Peyer's patch (tissue), 4 donors: Measurements from ENCODE around the gene FKBP10.

Source experiments
- CTCF ChIP-seq, 6 experiments: fragments of 450-650 bp in 4 of 6; fragments of 200-600 bp in 2 of 6; sonication (generic) in 1 of 6; IDR thresholded peaks; one replicate each; pipeline ENCODE4 v1.5.1; 2017 to 2019; ENCODE audit warnings: antibody characterized with exemption in 6 of 6, mild to moderate bottlenecking in 3 of 6, moderate library complexity in 1 of 6
- POLR2A ChIP-seq, 2 donors: fragments of 450-650 bp; IDR thresholded peaks; one replicate each; pipeline ENCODE4 v1.5.1; 2017; ENCODE audit warnings: antibody characterized with exemption in 2 of 2, mild to moderate bottlenecking in 2 of 2, moderate library complexity in 2 of 2

DNA sequence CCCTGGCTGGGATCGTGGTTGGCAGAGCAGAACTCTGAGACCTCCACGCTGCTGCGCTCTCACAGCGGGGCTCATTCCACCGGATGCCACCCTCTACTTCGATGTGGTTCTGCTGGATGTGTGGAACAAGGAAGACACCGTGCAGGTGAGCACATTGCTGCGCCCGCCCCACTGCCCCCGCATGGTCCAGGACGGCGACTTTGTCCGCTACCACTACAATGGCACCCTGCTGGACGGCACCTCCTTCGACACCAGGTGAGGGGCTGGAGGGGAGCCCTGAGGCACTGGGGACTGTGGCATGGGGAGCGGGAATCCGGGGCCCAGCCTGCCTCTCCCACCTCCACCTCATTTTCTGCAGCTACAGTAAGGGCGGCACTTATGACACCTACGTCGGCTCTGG lies 5.2 kb downstream of the FKBP10 start:
- TF ChIP-seq CTCF (IDR thresholded peaks at IDR 0.05) (no peak), POLR2A (IDR thresholded peaks at IDR 0.05) (no peak)
